ENCODE data around the gene MTHFD1L. TPM values are rescaled to one million over a fixed set of nuclear protein-coding genes. Genes with fewer than 3 reads are reported as not detected.

Gene MTHFD1L
- total and polyA plus RNA-seq, 9 of the 15 experiments (the other 6 are each of a cell fraction or from before 2014, with no cell fraction given): 20.9 to 128 (median 61.0) TPM

DNA sequence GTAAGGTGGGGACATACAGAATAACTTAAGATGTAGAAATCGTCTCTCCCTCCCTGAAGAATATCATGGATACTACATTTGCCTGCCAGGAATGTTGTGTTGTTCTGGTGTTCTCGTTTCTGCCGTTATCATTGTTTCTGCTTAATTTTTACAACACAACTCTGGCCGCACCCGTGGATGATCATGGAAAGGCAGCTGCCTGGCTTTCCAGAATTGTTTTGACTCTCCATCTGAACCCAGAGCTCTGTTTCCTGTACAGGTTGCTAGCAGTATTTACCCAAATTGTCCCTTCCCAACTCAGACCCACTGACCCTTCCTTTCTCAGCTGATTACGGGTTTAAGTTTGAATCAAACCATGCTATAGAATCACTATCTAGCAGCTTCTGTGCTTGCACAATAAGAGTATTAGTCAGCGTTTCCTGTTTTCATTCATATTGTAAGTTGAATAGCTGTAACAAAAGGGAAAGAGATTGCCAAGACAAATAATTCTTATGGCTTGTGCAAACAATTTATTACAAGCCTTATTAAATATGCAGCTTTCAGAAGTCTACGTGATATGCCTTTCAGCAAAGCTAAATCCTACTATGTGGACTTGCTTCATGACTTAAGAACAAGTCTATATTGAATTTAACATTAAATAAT, 139.0 kb downstream of the MTHFD1L start (continued):
- TF ChIP-seq, protein P1, sequence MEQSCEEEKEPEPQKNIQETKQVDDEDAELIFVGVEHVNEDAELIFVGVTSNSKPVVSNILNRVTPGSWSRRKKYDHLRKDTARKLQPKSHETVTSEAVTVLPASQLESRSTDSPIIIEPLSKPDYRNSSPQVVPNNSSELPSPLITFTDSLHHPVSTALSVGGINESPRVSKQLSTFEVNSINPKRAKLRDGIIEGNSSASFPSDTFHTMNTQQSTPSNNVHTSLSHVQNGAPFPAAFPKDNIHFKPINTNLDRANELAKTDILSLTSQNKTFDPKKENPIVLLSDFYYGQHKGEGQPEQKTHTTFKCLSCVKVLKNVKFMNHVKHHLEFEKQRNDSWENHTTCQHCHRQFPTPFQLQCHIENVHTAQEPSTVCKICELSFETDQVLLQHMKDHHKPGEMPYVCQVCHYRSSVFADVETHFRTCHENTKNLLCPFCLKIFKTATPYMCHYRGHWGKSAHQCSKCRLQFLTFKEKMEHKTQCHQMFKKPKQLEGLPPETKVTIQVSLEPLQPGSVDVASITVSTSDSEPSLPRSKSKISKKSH (CRISPR knock-in tag; IDR thresholded peaks at IDR 0.05): no peak
- TF ChIP-seq CEBPG (CRISPR knock-in tag; IDR thresholded peaks at IDR 0.05) (no peak), CEBPG (tag; conservative IDR thresholded peaks at IDR 0.05 in 1 of 2, IDR thresholded peaks at IDR 0.05 in 1 of 2) (peak; percentile 45 to 78; a peak in 3 of 4 replicates), MAFG (tag; conservative IDR thresholded peaks at IDR 0.05) (peak; percentile 71), POLR2G (IDR thresholded peaks at IDR 0.05; ENCODE audit: low read depth, low read length) (no peak)

DNA sequence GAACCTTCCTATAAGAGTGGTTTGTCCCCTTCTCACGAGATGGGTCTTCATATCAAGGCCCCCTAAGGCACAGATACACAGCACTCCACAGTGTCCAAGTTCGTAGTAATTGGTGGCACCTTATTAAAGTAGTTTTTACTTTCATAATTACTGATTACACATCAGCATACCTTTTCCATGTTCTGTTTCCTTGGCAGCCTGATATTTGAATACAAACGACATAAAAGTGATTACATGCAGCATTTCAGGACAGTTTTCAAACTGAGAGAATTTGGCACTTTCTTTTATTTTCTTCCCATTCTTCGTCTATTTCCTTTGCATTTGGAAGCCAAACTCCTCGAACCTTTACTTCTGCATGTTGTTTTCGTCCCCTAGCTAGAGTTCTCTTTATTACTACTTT, 139.7 kb downstream of the MTHFD1L start:
- H3K9me1 ChIP-seq (ENCODE audit: control insufficient read depth, insufficient read depth, low read length): no peaks in the 10 kb centered on the region
- 78% methylated on average over 6 of the region's 6 CpGs for WGBS (ENCODE audit: insufficient coverage, low coverage, missing lambda C conversion rate)
- POLR2A ChIA-PET: interaction anchor here (1.0 to 1.4 kb wide), 3 partner anchors 9 to 258 kb away, joined by 3 to 6 read pairs (median 3); no protein-coding TSS in a partner anchor
- H3K4me2 ChIP-seq (ENCODE audit: insufficient read depth, low read length): no peak overlapping the region
- CTCF ChIA-PET (ENCODE audit: low intra/inter-chr PET ratio): no interaction called here
- H3K27ac ChIP-seq (ENCODE audit: extremely low read depth, low read depth, low read length): no peak overlapping the region
- H3K36me3 ChIP-seq (ENCODE audit: control insufficient read depth, insufficient read depth, low read length): peaks cover 17% of the 10 kb centered on the region; the same call in 2 of the 3 replicates
- no peaks in the 10 kb centered on the region for H3K9me3 ChIP-seq (replicated peaks; ENCODE audit: control insufficient read depth, insufficient read depth, low read depth, low read length)
- in situ Hi-C loops (cut with MboI) (no loop called here), intact Hi-C loops (cut with micrococcal nuclease) (loop anchor here (10.0 kb wide), 1 partner anchor 180 kb away; no protein-coding TSS in a partner anchor)
- H3K4me1 ChIP-seq (replicated peaks in 1 of 2; ENCODE audit: control insufficient read depth in 2 of 2, insufficient read depth in 2 of 2, low read length in 2 of 2): peaks cover 0 to 3% of the 10 kb centered on the region in 2 experiments; a peak in 1 of 5 replicates
- FAIRE-seq (no peak), ATAC-seq (no peak), DNase-seq (ENCODE audit: extremely low read depth in 1 of 4, low spot score in 3 of 4) (no peak)
- H4K20me1 ChIP-seq (replicated peaks; ENCODE audit: control insufficient read depth, insufficient read depth, low read length): no peaks in the 10 kb centered on the region; the same call in 1 of the 2 replicates
- H3K27me3 ChIP-seq (ENCODE audit: control insufficient read depth in 2 of 2, insufficient read depth in 2 of 2, low read length in 2 of 2): no peaks in the 10 kb centered on the region
- no peaks in the 10 kb centered on the region for H3K79me2 ChIP-seq (ENCODE audit: control insufficient read depth, insufficient read depth, low read length)
- no peak overlapping the region for H3K9ac ChIP-seq (ENCODE audit: insufficient read depth in 1 of 2, low read depth in 2 of 2, low read length in 2 of 2)
- no peak overlapping the region for H3K4me3 ChIP-seq
- H2AFZ ChIP-seq (ENCODE audit: low read depth, low read length): no peak overlapping the region
- no TSS peak for BruUV-seq (replicated peaks)
- TF ChIP-seq FOXK2 (conservative IDR thresholded peaks at IDR 0.05 in 1 of 2, IDR thresholded peaks at IDR 0.05 in 1 of 2; ENCODE audit: low read depth in 2 of 2) (no peak), BRD9 (IDR thresholded peaks at IDR 0.05; ENCODE audit: low read depth, partially characterized antibody) (no peak), ZNF551 (CRISPR knock-in tag; IDR thresholded peaks at IDR 0.05) (no peak), EZH2 (IDR thresholded peaks at IDR 0.05; ENCODE audit: borderline replicate concordance, low read depth, low read length) (no peak), NR2C2 (CRISPR knock-in tag; IDR thresholded peaks at IDR 0.05) (no peak), NR2C2 (tag; IDR thresholded peaks at IDR 0.05) (no peak), CREB5 (CRISPR knock-in tag; IDR thresholded peaks at IDR 0.05) (no peak), TEAD4 (IDR thresholded peaks at IDR 0.05; ENCODE audit: low read length) (no peak), TEAD4 (CRISPR knock-in tag; IDR thresholded peaks at IDR 0.05; ENCODE audit: borderline replicate concordance) (no peak), MAFF (IDR thresholded peaks at IDR 0.05; ENCODE audit: low read length) (no peak), CSDE1 (IDR thresholded peaks at IDR 0.05) (no peak), BACH1 (tag; IDR thresholded peaks at IDR 0.05) (no peak), ZNF778 (CRISPR knock-in tag; IDR thresholded peaks at IDR 0.05) (no peak), ZNF3 (CRISPR knock-in tag; IDR thresholded peaks at IDR 0.05) (no peak), GABPA (tag; conservative IDR thresholded peaks at IDR 0.05; ENCODE audit: low read depth) (no peak), FOXJ2 (tag; IDR thresholded peaks at IDR 0.05) (no peak)

Data from K562 (cell line).